ENCODE results near the gene GOLT1B.
A peak's percentile ranks its signal among the peaks of the same experiment; 100 is the strongest.

The GOLT1B gene

GRCh38 chr12:21502164-21502496 is 541 bp downstream of the GOLT1B start:
- peak; percentile 45 for DNase-seq (ENCODE audit: low read depth)
- no peak for TF ChIP-seq CTCF (IDR thresholded peaks at IDR 0.05; ENCODE audit: insufficient read depth, low read depth, low read length, missing control alignments)
- peak overlapping the region; percentile 93 for H3K4me3 ChIP-seq (ENCODE audit: low read depth, low read length)

DNA sequence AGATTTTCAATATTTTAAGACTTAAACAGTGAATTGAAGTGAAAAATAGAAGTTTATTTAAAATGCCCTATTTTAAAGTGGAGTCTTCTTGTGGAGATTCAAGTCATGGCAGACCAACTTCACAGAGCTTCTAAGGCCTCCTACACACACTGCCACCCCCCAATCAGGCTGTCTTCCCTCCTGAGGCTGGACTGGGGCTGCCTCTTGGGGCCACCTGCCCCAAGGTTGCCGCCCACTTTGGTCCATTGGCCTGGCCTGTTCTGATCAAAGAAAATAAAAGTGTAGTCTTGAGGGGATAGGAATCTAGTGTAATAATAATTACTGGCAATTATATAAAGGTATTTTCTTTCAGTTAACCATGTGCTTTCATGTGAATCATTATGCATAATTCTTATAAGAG is 1.3 kb downstream of the GOLT1B start:
- DNase-seq (ENCODE audit: low read depth), result peak; percentile 16
- no peak for TF ChIP-seq CTCF (IDR thresholded peaks at IDR 0.05; ENCODE audit: insufficient read depth, low read depth, low read length, missing control alignments)
- peak overlapping the region; percentile 93 for H3K4me3 ChIP-seq (ENCODE audit: low read depth, low read length)

- no peak for TF ChIP-seq CTCF (IDR thresholded peaks at IDR 0.05; ENCODE audit: insufficient read depth, low read depth, low read length, missing control alignments)
- no peak for DNase-seq (ENCODE audit: low read depth)
- no peak overlapping the region for H3K4me3 ChIP-seq (ENCODE audit: low read depth, low read length)
These were observed 4.3 kb downstream of the GOLT1B start for GRCh38 chr12:21505888-21506287.

- no peak for TF ChIP-seq CTCF (IDR thresholded peaks at IDR 0.05; ENCODE audit: insufficient read depth, low read depth, low read length, missing control alignments)
- H3K4me3 ChIP-seq (ENCODE audit: low read depth, low read length), result no peak overlapping the region
- no peak for DNase-seq (ENCODE audit: low read depth)
These were observed 6.3 kb downstream of the GOLT1B start for GRCh38 chr12:21507849-21508248.

GRCh38 chr12:21509768-21510167 is 8.2 kb downstream of the GOLT1B start:
- TF ChIP-seq CTCF (IDR thresholded peaks at IDR 0.05; ENCODE audit: insufficient read depth, low read depth, low read length, missing control alignments), result no peak
- DNase-seq (ENCODE audit: low read depth), result peak; percentile 36
- no peak overlapping the region for H3K4me3 ChIP-seq (ENCODE audit: low read depth, low read length)

- no peak for DNase-seq (ENCODE audit: low read depth)
- no peak for TF ChIP-seq CTCF (IDR thresholded peaks at IDR 0.05; ENCODE audit: insufficient read depth, low read depth, low read length, missing control alignments)
These were observed 14.7 kb downstream of the GOLT1B start for GRCh38 chr12:21516281-21516680.

GRCh38 chr12:21518451-21518850 is 16.9 kb downstream of the GOLT1B start:
- DNase-seq (ENCODE audit: low read depth), result no peak
- H3K4me3 ChIP-seq (ENCODE audit: low read depth, low read length), result no peak overlapping the region
- no peak for TF ChIP-seq CTCF (IDR thresholded peaks at IDR 0.05; ENCODE audit: insufficient read depth, low read depth, low read length, missing control alignments)

More at GRCh38 chr12:21516281-21516680, 14.7 kb downstream of the GOLT1B start:
- H3K4me3 ChIP-seq (ENCODE audit: low read depth, low read length), result no peak overlapping the region

All from GM12865 (cell line).